Testis (tissue), 2 donors: ENCODE results near the gene MAGI2.

ENCODE experiments used
- POLR2A ChIP-seq: fragments of 450-650 bp; IDR thresholded peaks from one replicate; pipeline ENCODE4 v1.6.1; 2017; ENCODE audit warnings: antibody characterized with exemption, mild to moderate bottlenecking, moderate library complexity
- TF ChIP-seq, protein P1 (sequence below), 3 experiments: fragments of 450-650 bp in 2 of 3; fragments of 200-600 bp in 1 of 3; sonication (generic) in 1 of 3; IDR thresholded peaks; one replicate each; pipeline ENCODE4 v1.5.1; 2016 to 2019; ENCODE audit warnings: antibody characterized with exemption in 3 of 3, mild to moderate bottlenecking in 2 of 3, moderate library complexity in 1 of 3

DNA sequence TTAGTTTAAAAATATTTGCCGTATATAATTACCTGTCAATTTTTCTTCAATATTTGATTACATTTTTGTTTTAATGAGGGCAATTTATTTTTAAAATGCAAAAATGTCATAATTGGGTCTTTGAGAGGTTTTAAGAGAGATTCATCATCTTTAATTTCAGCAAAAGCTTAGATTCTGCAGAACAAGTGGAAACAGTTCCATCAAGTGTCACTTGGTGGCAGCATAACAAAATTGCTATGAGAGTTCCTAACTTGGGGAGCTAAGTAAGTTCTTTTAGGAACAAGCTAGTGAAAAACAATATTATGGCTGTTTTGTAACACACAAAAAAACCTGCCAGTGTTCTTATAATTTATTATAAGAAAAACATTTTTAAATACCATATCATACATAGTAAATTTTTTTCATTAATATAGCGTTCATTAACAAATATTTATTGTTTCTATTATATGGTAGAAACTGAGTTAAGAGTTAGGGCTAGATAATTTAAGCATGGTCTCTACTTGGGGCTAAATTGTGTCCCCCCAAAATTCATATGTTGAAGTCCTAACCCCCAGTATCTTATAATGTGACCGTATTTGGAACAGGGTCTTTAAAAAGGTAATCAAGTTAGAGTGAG lies 155.2 kb downstream of the MAGI2 start:
- TF ChIP-seq, protein P1, sequence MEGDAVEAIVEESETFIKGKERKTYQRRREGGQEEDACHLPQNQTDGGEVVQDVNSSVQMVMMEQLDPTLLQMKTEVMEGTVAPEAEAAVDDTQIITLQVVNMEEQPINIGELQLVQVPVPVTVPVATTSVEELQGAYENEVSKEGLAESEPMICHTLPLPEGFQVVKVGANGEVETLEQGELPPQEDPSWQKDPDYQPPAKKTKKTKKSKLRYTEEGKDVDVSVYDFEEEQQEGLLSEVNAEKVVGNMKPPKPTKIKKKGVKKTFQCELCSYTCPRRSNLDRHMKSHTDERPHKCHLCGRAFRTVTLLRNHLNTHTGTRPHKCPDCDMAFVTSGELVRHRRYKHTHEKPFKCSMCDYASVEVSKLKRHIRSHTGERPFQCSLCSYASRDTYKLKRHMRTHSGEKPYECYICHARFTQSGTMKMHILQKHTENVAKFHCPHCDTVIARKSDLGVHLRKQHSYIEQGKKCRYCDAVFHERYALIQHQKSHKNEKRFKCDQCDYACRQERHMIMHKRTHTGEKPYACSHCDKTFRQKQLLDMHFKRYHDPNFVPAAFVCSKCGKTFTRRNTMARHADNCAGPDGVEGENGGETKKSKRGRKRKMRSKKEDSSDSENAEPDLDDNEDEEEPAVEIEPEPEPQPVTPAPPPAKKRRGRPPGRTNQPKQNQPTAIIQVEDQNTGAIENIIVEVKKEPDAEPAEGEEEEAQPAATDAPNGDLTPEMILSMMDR (IDR thresholded peaks at IDR 0.05) = peak in 2 of 3 experiments; percentile 62 to 68
- no peak for TF ChIP-seq POLR2A
